Mucosa of descending colon (tissue), 3 donors: ENCODE results near the gene TSPO. TPM values are rescaled to one million over a fixed set of nuclear protein-coding genes. Genes with fewer than 3 reads are reported as not detected.

Experiments used
- ATAC-seq: fragments of 200-7000 bp; cut with Tn5 transposase; one replicate; pipeline ENCODE4 v1.9.1; 2020; ENCODE audit warnings: mild to moderate bottlenecking, moderate library complexity
- DNase-seq, 3 donors: peaks; one replicate each; pipeline ENCODE4 v3.0.0-alpha.2; 2020
- H3K36me3 ChIP-seq: fragments of 200-600 bp; one replicate; pipeline ENCODE4 v1.8.0; 2021; ENCODE audit warnings: low read depth, mild to moderate bottlenecking
- H3K4me1 ChIP-seq: fragments of 200-600 bp; one replicate; pipeline ENCODE4 v1.8.0; 2021; ENCODE audit warnings: low read depth, mild to moderate bottlenecking
- H3K4me3 ChIP-seq: fragments of 200-600 bp; one replicate; pipeline ENCODE4 v1.8.0; 2021; ENCODE audit warnings: mild to moderate bottlenecking
- H3K9me3 ChIP-seq: fragments of 200-600 bp; one replicate; pipeline ENCODE4 v1.8.0; 2021; ENCODE audit warnings: mild to moderate bottlenecking
- CTCF ChIP-seq: fragments of 200-600 bp; IDR thresholded peaks from one replicate; pipeline ENCODE4 v1.8.0; 2022; ENCODE audit warnings: antibody characterized with exemption, mild to moderate bottlenecking
- intact Hi-C, 2 donors: fragments of 100-400 bp; cut with DNase I in 1 of 2; cut with micrococcal nuclease in 1 of 2; formaldehyde crosslinking; loops; one replicate each; pipeline versions ENCODE4 v1.11.0 to v1.11.1; 2022; cut with DNase I, micrococcal nuclease
- total RNA-seq, 3 donors: library from RNA; stranded (reverse); fragmentation: NEBNext Ultra II Directional in 2 of 3; extraction: Animal tissue kit (Norgen Biotek cat#: 25700) in 2 of 3; gene quantifications; one replicate each; pipeline versions ENCODE4 v1.2.1 to v1.2.4, GENCODE V29; 2021 to 2023
- donor health status: DM: no; HTN: no; CAD: no; lungs with moderate emphysema.
- donor health status: DM: no; HTN: no; CAD: no.
- donor health status: DM: no; HTN: yes; CAD: no.

Gene TSPO
- total RNA-seq, 3 donors from 2014 or later: 134 to 281 (median 236) TPM

GRCh38 chr22:43179911-43180195 is 28.5 kb downstream of the TSPO start:
- Histone ChIP-seq H3K9me3 (no peaks in the 10 kb centered on the region), H3K36me3 (no peaks in the 10 kb centered on the region), H3K4me1 (no peaks in the 10 kb centered on the region), H3K4me3 (no peak overlapping the region)
- intact Hi-C loops: no loop called here
- no peak for TF ChIP-seq CTCF
- no peak for ATAC-seq
- DNase-seq: peak in 1 of 3 donors; percentile 45

- Histone ChIP-seq H3K4me1 (peaks cover 4% of the 10 kb centered on the region), H3K9me3 (no peaks in the 10 kb centered on the region), H3K4me3 (no peak overlapping the region), H3K36me3 (no peaks in the 10 kb centered on the region)
- ATAC-seq (no peak), DNase-seq (peak in 1 of 3 donors; percentile 38)
- intact Hi-C loops: no loop called here
- no peak for TF ChIP-seq CTCF
These were observed 29.3 kb downstream of the TSPO start for GRCh38 chr22:43180670-43181069.

GRCh38 chr22:43181321-43182076 is 30.1 kb downstream of the TSPO start:
- Histone ChIP-seq H3K9me3 (no peaks in the 10 kb centered on the region), H3K4me3 (no peak overlapping the region), H3K36me3 (no peaks in the 10 kb centered on the region), H3K4me1 (peaks cover 11% of the 10 kb centered on the region)
- no peak for TF ChIP-seq CTCF
- peak in 1 of 3 donors; percentile 24 for DNase-seq
- ATAC-seq: no peak
- intact Hi-C loops: no loop called here

GRCh38 chr22:43182118-43182517 is 30.8 kb downstream of the TSPO start:
- ATAC-seq (no peak), DNase-seq (peak in 1 of 3 donors; percentile 31)
- Histone ChIP-seq H3K4me1 (peaks cover 11% of the 10 kb centered on the region), H3K4me3 (no peak overlapping the region), H3K9me3 (no peaks in the 10 kb centered on the region), H3K36me3 (no peaks in the 10 kb centered on the region)
- intact Hi-C loops: no loop called here
- no peak for TF ChIP-seq CTCF

GRCh38 chr22:43182726-43183125 is 31.4 kb downstream of the TSPO start:
- intact Hi-C loops: no loop called here
- Histone ChIP-seq H3K9me3 (no peaks in the 10 kb centered on the region), H3K4me1 (peaks cover 11% of the 10 kb centered on the region), H3K36me3 (peaks cover 3% of the 10 kb centered on the region), H3K4me3 (no peak overlapping the region)
- TF ChIP-seq CTCF: no peak
- peak in 1 of 3 donors; percentile 47 for DNase-seq
- ATAC-seq: no peak
